Measurements from ENCODE around the gene AGER. TPM values are rescaled to one million over a fixed set of nuclear protein-coding genes. Genes with fewer than 3 reads are reported as not detected.
A peak's percentile ranks its signal among the peaks of the same experiment; 100 is the strongest.

The AGER gene
- total and polyA plus RNA-seq, 9 of the 15 experiments (the other 6 are each of a cell fraction or from before 2014, with no cell fraction given) = 1.2 to 11.5 (median 4.1) TPM

DNA sequence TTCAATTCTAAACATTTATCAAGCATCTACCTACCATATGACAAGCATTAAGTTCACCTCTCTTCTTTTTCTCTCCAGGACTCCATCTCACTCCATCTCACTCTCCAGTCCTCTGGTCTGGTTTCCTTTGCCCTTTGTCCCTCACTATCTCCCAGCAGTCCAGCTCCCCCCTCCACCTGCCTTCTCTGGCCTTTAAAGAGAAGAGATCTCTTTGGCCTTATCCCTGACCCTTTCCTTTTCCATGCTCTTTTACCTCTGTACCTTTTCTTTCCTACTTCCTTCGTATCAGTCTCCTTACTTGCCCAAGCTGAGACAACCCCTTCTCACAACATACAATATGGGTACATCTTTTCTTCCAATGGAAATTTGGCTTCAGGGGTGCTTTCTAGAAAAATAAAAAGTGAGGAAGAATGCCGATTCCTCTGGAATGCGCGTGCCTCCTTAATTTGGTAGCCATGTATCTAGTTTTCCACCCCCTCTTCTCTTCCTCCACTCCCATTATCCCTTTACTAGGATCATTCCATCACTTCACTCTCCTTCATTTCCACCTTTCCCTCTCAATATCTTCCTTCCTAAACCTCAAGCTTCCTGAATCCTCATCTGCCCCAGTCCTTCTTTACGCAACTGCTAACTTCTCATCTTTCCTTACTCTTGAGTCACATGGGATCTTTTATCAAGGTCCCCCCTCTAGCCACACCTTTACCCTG lies 7.4 kb downstream of the AGER start (continued):
- TF ChIP-seq, protein P1, sequence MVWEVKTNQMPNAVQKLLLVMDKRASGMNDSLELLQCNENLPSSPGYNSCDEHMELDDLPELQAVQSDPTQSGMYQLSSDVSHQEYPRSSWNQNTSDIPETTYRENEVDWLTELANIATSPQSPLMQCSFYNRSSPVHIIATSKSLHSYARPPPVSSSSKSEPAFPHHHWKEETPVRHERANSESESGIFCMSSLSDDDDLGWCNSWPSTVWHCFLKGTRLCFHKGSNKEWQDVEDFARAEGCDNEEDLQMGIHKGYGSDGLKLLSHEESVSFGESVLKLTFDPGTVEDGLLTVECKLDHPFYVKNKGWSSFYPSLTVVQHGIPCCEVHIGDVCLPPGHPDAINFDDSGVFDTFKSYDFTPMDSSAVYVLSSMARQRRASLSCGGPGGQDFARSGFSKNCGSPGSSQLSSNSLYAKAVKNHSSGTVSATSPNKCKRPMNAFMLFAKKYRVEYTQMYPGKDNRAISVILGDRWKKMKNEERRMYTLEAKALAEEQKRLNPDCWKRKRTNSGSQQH (CRISPR knock-in tag; IDR thresholded peaks at IDR 0.05) = peak; percentile 54; the same call in 1 of the 2 replicates
- TF ChIP-seq WHSC1 (IDR thresholded peaks at IDR 0.05; ENCODE audit: low read length) (no peak), SETDB1 (IDR thresholded peaks at IDR 0.05; ENCODE audit: low read length) (no peak), SIX5 (IDR thresholded peaks at IDR 0.05; ENCODE audit: borderline replicate concordance in 1 of 2, insufficient read depth in 1 of 2, low read depth in 1 of 2, low read length in 2 of 2) (no peak), MEF2D (tag; conservative IDR thresholded peaks at IDR 0.05; ENCODE audit: low read depth) (no peak), ETV6 (IDR thresholded peaks at IDR 0.05; ENCODE audit: borderline replicate concordance in 1 of 2, low read depth in 2 of 2, low read length in 1 of 2) (no peak), ETV6 (CRISPR knock-in tag; IDR thresholded peaks at IDR 0.05; ENCODE audit: borderline replicate concordance) (no peak), PHF8 (IDR thresholded peaks at IDR 0.05; ENCODE audit: borderline replicate concordance, low read length) (no peak), SAP30 (IDR thresholded peaks at IDR 0.05; ENCODE audit: borderline replicate concordance, insufficient read depth, low read depth, low read length, poor library complexity, severe bottlenecking) (no peak), ZBED1 (IDR thresholded peaks at IDR 0.05) (no peak), RCOR1 (IDR thresholded peaks at IDR 0.05; ENCODE audit: borderline replicate concordance in 1 of 2, low read depth in 2 of 2, low read length in 2 of 2) (0 out of 4 replicates have a peak, but pooled peaks of 1 of the 2 experiments have one; percentile 5), KLF10 (CRISPR knock-in tag; IDR thresholded peaks at IDR 0.05) (no peak), SRSF1 (IDR thresholded peaks at IDR 0.05; ENCODE audit: low read depth, low read length) (no peak), FOXA3 (CRISPR knock-in tag; conservative IDR thresholded peaks at IDR 0.05 in 1 of 2, IDR thresholded peaks at IDR 0.05 in 1 of 2) (no peak), NR2C2 (CRISPR knock-in tag; IDR thresholded peaks at IDR 0.05) (no peak), NR2C2 (tag; IDR thresholded peaks at IDR 0.05) (no peak), MAFG (tag; conservative IDR thresholded peaks at IDR 0.05) (no peak), ERF (CRISPR knock-in tag; IDR thresholded peaks at IDR 0.05) (no peak), NFIC (IDR thresholded peaks at IDR 0.05) (no peak), BRD9 (IDR thresholded peaks at IDR 0.05; ENCODE audit: low read depth, partially characterized antibody) (peak; percentile 11), GMEB1 (CRISPR knock-in tag; IDR thresholded peaks at IDR 0.05) (0 out of 2 replicates have a peak, but pooled peaks have one; percentile 28), RFX1 (IDR thresholded peaks at IDR 0.05) (no peak), KDM4B (IDR thresholded peaks at IDR 0.05; ENCODE audit: borderline replicate concordance in 2 of 2, low read depth in 1 of 2) (no peak)
- TF ChIP-seq, protein P2, sequence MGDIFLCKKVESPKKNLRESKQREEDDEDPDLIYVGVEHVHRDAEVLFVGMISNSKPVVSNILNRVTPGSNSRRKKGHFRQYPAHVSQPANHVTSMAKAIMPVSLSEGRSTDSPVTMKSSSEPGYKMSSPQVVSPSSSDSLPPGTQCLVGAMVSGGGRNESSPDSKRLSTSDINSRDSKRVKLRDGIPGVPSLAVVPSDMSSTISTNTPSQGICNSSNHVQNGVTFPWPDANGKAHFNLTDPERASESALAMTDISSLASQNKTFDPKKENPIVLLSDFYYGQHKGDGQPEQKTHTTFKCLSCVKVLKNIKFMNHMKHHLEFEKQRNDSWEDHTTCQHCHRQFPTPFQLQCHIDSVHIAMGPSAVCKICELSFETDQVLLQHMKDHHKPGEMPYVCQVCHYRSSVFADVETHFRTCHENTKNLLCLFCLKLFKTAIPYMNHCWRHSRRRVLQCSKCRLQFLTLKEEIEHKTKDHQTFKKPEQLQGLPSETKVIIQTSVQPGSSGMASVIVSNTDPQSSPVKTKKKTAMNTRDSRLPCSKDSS (IDR thresholded peaks at IDR 0.05; ENCODE audit: low read depth, partially characterized antibody) = peak; percentile 56
